Breast epithelium (tissue), 3 donors: ENCODE measurements around the gene CAMTA1.

Experiments
- POLR2A ChIP-seq: fragments of 450-650 bp; IDR thresholded peaks from one replicate; pipeline ENCODE4 v1.6.1; 2016; ENCODE audit warnings: antibody characterized with exemption, mild to moderate bottlenecking, moderate library complexity
- POLR2AphosphoS5 ChIP-seq, 3 donors: sonication (generic); formaldehyde crosslinking; IDR thresholded peaks; one replicate each; pipeline ENCODE4 v1.6.1; 2017; ENCODE audit warnings: antibody characterized with exemption in 3 of 3
- TF ChIP-seq, protein P1 (sequence below), 3 donors: fragments of 450-650 bp; IDR thresholded peaks; one replicate each; pipeline ENCODE4 v1.5.1; 2016 to 2017; ENCODE audit warnings: antibody characterized with exemption in 3 of 3, mild to moderate bottlenecking in 3 of 3, moderate library complexity in 3 of 3

- TF ChIP-seq, protein P1, sequence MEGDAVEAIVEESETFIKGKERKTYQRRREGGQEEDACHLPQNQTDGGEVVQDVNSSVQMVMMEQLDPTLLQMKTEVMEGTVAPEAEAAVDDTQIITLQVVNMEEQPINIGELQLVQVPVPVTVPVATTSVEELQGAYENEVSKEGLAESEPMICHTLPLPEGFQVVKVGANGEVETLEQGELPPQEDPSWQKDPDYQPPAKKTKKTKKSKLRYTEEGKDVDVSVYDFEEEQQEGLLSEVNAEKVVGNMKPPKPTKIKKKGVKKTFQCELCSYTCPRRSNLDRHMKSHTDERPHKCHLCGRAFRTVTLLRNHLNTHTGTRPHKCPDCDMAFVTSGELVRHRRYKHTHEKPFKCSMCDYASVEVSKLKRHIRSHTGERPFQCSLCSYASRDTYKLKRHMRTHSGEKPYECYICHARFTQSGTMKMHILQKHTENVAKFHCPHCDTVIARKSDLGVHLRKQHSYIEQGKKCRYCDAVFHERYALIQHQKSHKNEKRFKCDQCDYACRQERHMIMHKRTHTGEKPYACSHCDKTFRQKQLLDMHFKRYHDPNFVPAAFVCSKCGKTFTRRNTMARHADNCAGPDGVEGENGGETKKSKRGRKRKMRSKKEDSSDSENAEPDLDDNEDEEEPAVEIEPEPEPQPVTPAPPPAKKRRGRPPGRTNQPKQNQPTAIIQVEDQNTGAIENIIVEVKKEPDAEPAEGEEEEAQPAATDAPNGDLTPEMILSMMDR (IDR thresholded peaks at IDR 0.05), result no peak
- TF ChIP-seq POLR2A (no peak), POLR2AphosphoS5 (IDR thresholded peaks at IDR 0.05) (no peak)
Observed at GRCh38 chr1:6868660-6869380, 83.6 kb downstream of the CAMTA1 start.
